Activated naive CD4-positive, alpha-beta T cell treated with anti-CD3 and anti-CD28 coated beads, Interleukin-2, amount 50 U/mL, for 24 hours (primary cell): ENCODE results near the gene USP53.
A peak's percentile ranks its signal among the peaks of the same experiment; 100 is the strongest.

Experiments
- H3K27ac Mint-ChIP-seq: one replicate; pipeline ENCODE4 v1.8.0; 2021; ENCODE audit warnings: mild to moderate bottlenecking, mixed read lengths
- H3K27me3 Mint-ChIP-seq: one replicate; pipeline ENCODE4 v1.8.0; 2021; ENCODE audit warnings: mixed read lengths
- H3K36me3 Mint-ChIP-seq: one replicate; pipeline ENCODE4 v1.8.0; 2021; ENCODE audit warnings: mixed read lengths
- H3K4me1 Mint-ChIP-seq: one replicate; pipeline ENCODE4 v1.8.0; 2021; ENCODE audit warnings: mixed read lengths
- H3K4me3 Mint-ChIP-seq: one replicate; pipeline ENCODE4 v1.8.0; 2021; ENCODE audit warnings: mild to moderate bottlenecking, mixed read lengths
- H3K9me3 Mint-ChIP-seq: one replicate; pipeline ENCODE4 v1.8.0; 2021; ENCODE audit warnings: mixed read lengths

Gene USP53

DNA sequence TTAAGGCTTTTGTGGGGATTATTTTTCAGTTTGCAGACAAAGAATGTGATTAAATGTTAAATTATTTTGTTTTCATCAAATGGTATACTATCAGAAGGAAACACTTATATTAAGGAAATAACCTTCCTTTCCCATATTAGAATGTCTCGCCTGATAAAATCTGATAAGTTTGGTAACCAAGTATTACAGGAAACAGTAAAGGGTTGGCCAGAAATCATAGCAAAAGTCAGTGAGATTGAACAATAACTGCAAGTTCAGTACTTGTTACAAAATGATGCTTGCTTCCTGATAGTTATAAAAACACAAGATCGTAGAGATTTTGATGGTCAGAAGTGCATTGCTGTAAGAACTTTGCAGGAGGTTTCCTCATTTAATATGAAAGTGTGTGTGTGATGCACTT lies 68.9 kb downstream of the USP53 start:
- H3K27ac Mint-ChIP-seq: no peak overlapping the region
- no peak overlapping the region for H3K4me3 Mint-ChIP-seq
- no peaks in the 10 kb centered on the region for H3K27me3 Mint-ChIP-seq
- peaks cover 10% of the 10 kb centered on the region for H3K36me3 Mint-ChIP-seq
- peaks cover 39% of the 10 kb centered on the region for H3K4me1 Mint-ChIP-seq
- no peaks in the 10 kb centered on the region for H3K9me3 Mint-ChIP-seq

DNA sequence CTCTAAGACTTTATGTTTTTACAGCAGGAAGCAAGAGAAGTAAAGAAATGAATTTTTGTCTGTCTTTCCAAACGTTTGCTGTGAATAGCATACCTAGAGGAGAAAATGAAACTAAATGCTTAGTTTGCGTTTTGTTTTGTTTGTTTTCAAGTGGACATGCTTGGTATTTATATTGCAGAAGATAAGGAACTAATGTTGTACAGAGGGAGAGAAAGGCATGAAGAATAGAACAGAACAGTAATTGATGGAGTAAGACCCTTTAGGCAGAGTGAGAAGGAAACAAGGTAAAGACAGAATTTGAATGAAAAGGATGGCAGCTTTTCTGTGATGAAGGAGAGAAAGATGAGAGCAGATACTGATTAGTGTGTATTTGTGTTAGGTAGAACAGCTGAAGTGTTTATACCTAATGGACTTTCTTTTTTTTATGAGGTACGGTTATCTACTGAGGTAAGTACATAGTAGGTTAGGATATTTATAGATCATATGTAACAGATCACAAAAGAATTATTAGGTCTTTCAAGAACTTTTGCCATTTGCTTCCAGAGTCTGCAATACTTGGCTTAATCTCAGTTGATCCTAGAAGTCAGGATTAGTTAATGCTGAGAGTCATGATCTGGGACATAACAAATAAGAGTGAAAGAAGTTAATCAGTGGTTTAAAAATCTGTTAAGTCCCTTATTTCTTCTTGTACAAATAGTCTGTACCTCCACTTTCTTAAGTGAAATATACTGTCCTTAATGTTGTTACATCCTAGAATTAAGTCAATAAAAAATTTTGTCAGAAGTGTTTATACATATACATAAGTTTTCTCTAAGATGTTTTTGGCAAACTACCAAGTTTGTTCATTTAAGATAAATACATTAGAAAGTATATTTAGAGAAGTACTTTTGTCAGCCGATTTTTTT lies 72.6 kb downstream of the USP53 start:
- Mint-ChIP-seq H3K4me1 (peaks cover 35% of the 10 kb centered on the region), H3K27me3 (no peaks in the 10 kb centered on the region), H3K27ac (peak overlapping the region; percentile 31), H3K4me3 (peak overlapping the region; percentile 59), H3K9me3 (no peaks in the 10 kb centered on the region), H3K36me3 (peaks cover 6% of the 10 kb centered on the region)

- no peaks in the 10 kb centered on the region for H3K9me3 Mint-ChIP-seq
- H3K36me3 Mint-ChIP-seq: no peaks in the 10 kb centered on the region
- peaks cover 22% of the 10 kb centered on the region for H3K4me1 Mint-ChIP-seq
- no peaks in the 10 kb centered on the region for H3K27me3 Mint-ChIP-seq
- no peak overlapping the region for H3K4me3 Mint-ChIP-seq
- H3K27ac Mint-ChIP-seq: no peak overlapping the region
Measured at GRCh38 chr4:119286377-119287002, 74.0 kb downstream of the USP53 start.

DNA sequence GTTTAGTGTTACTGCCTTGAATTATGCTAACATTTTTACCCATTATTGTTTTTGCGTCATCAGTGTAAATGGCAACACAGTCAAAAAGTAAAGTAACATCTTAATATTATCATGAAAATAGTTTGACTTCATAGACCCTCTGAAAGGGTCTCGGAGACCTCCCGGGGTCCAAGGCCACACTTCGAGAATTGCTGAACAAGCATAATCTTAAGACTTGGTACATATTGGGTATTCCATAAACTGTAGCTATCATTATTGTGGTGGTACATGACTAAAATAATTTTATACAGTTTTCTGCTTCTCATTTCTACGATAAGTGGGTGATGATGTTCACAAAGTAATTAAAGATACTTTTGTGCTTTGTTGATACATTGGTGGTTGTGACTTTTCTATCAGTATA lies 76.8 kb downstream of the USP53 start:
- H3K27me3 Mint-ChIP-seq: no peaks in the 10 kb centered on the region
- H3K9me3 Mint-ChIP-seq: no peaks in the 10 kb centered on the region
- peaks cover 7% of the 10 kb centered on the region for H3K4me1 Mint-ChIP-seq
- peaks cover 2% of the 10 kb centered on the region for H3K36me3 Mint-ChIP-seq
- H3K4me3 Mint-ChIP-seq: no peak overlapping the region
- H3K27ac Mint-ChIP-seq: no peak overlapping the region

DNA sequence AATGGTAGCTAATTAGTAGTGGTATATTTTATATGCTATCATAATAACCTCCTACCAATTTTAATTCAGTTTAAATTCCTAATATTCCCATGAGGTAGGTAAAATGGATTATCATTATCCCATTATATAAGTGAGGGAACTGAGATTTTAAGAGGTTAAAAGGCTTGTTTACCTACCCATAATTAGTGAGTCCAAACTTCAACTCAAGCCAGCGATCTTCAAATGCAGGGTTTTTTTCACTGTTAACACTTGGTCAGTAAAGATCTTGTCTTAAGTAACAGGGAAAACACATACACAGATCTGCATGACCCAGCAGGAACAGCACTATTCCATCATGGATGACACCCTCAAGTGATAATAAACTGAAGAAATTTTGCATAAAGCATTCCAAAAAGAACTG lies 78.1 kb downstream of the USP53 start:
- Mint-ChIP-seq H3K9me3 (no peaks in the 10 kb centered on the region), H3K36me3 (peaks cover 2% of the 10 kb centered on the region), H3K4me1 (no peaks in the 10 kb centered on the region), H3K27me3 (no peaks in the 10 kb centered on the region), H3K27ac (no peak overlapping the region), H3K4me3 (no peak overlapping the region)

DNA sequence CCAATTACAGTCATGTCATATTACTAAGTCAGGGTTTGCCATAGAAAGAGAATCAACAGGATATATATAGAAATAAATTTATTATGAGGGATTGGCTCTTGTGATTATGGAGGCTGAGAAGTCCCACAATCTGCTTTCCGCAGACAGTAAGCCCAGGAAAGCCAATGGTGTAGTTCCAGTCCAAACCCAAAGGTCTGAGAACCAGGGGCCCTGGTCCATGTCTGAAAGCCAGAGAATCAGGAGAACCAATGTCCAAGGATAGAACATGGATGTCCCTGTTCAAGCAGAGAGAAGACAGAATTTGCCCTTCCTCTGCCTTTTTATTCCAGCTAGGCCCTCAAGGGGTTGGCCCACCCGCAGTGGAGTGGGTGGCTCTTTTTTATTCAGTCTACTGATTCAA lies 83.8 kb downstream of the USP53 start:
- no peaks in the 10 kb centered on the region for H3K27me3 Mint-ChIP-seq
- peaks cover 32% of the 10 kb centered on the region for H3K4me1 Mint-ChIP-seq
- peaks cover 16% of the 10 kb centered on the region for H3K36me3 Mint-ChIP-seq
- peak overlapping the region; percentile 43 for H3K27ac Mint-ChIP-seq
- no peak overlapping the region for H3K4me3 Mint-ChIP-seq
- no peaks in the 10 kb centered on the region for H3K9me3 Mint-ChIP-seq

DNA sequence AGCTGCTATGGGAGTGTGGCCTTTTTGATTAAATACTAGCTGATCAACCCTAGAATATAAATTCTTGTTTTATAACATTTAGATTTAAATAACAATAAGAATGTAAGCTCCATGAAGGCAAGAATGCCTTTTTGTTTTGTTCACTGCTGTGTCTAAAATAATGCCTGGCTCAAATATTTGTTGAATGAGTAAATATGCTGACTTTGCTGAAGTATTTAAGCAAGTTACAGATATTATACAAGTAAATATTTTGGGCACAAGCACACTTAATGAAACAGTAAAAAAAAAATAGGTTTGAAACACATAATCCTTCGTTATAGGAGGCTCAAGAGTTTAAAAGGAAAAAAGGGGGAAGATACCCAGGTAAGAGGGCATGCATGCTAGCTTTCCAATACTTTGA lies 85.3 kb downstream of the USP53 start:
- Mint-ChIP-seq H3K27ac (peak overlapping the region; percentile 99), H3K36me3 (peaks cover 14% of the 10 kb centered on the region), H3K4me3 (peak overlapping the region; percentile 100), H3K4me1 (peaks cover 35% of the 10 kb centered on the region), H3K27me3 (no peaks in the 10 kb centered on the region), H3K9me3 (no peaks in the 10 kb centered on the region)

- Mint-ChIP-seq H3K9me3 (no peaks in the 10 kb centered on the region), H3K27ac (peak overlapping the region; percentile 99), H3K36me3 (peaks cover 14% of the 10 kb centered on the region), H3K4me3 (peak overlapping the region; percentile 100), H3K27me3 (no peaks in the 10 kb centered on the region), H3K4me1 (peaks cover 35% of the 10 kb centered on the region)
Measured at GRCh38 chr4:119299260-119299671, 86.8 kb downstream of the USP53 start.

- Mint-ChIP-seq H3K27ac (peak overlapping the region; percentile 99), H3K4me3 (peak overlapping the region; percentile 100), H3K36me3 (peaks cover 14% of the 10 kb centered on the region), H3K4me1 (peaks cover 35% of the 10 kb centered on the region), H3K27me3 (no peaks in the 10 kb centered on the region), H3K9me3 (no peaks in the 10 kb centered on the region)
Measured at GRCh38 chr4:119299741-119300100, 87.2 kb downstream of the USP53 start.

GRCh38 chr4:119300101-119300978 lies 87.8 kb downstream of the USP53 start:
- peaks cover 35% of the 10 kb centered on the region for H3K4me1 Mint-ChIP-seq
- peak overlapping the region; percentile 100 for H3K4me3 Mint-ChIP-seq
- no peaks in the 10 kb centered on the region for H3K27me3 Mint-ChIP-seq
- no peaks in the 10 kb centered on the region for H3K9me3 Mint-ChIP-seq
- H3K36me3 Mint-ChIP-seq: peaks cover 14% of the 10 kb centered on the region
- H3K27ac Mint-ChIP-seq: peak overlapping the region; percentile 99

DNA sequence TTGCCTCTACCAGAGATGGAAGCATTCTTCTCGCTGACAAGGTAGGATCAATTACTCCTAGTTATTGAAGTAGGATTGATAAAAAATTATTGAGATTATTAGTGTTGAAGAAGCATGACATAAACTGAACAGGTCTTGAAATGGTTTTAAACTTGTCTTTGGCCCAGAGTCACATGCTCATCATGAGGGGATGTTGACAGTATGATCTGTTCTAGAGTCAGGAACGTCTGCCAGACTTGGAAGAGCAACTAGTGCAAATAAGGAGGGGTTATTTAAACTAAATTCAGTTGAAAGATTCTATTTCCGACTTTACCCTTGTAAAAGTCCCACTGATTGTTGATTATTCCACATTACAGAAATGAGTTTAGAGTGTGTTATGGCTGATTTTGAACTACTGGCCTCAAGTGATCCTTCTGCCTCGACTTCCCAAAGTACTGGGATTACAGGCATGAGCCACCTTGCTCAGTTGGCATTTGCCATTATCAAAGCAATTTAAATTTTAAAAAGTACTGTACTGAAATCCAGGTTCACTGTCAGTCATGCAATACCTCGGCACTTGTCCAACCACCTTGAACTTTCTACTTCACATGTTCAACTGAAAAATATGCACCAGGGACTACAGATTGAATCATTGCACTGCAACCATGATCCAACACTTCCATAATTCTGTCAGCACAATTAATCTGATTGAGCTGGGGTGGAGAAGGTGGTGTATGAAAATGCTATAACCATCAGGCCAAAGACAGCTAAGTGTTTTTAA lies 89.7 kb downstream of the USP53 start:
- Mint-ChIP-seq H3K4me3 (no peak overlapping the region), H3K27me3 (no peaks in the 10 kb centered on the region), H3K9me3 (no peaks in the 10 kb centered on the region), H3K27ac (no peak overlapping the region), H3K36me3 (peaks cover 6% of the 10 kb centered on the region), H3K4me1 (peaks cover 26% of the 10 kb centered on the region)

DNA sequence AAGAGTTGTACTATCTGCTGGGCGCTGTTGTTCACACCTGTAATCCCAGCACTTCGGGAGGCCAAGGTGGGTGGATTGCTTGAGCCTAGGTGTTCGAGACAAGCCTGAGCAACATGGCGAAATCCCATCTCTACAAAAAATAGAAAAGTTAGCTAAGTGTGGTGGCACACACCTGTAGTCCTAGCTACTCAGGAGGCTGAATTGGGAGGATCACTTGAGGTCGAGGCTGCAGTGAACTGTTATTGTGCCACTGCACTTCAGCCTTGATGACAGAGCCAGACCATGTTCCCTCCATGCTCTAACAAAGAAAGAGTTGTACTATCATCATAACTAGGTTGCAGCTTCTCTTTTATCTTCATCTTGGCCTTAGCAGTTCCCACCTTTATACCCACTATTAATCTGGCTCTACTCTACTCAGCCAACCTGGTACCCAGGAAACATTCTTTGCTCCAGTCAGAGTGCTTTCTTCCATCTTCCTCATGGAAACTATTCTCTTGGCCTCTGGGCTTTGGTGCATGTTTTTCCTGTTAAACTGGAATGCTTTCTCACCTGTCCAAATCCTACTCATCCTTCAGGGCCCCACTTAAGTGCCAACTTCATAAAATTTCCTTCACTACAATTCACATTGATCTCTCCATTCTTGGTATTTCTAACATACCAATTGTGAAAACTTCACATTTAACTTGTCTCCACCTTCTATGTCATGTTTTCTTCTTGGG lies 91.2 kb downstream of the USP53 start:
- H3K27me3 Mint-ChIP-seq: no peaks in the 10 kb centered on the region
- peaks cover 17% of the 10 kb centered on the region for H3K4me1 Mint-ChIP-seq
- no peak overlapping the region for H3K4me3 Mint-ChIP-seq
- H3K9me3 Mint-ChIP-seq: no peaks in the 10 kb centered on the region
- no peak overlapping the region for H3K27ac Mint-ChIP-seq
- H3K36me3 Mint-ChIP-seq: peaks cover 3% of the 10 kb centered on the region

DNA sequence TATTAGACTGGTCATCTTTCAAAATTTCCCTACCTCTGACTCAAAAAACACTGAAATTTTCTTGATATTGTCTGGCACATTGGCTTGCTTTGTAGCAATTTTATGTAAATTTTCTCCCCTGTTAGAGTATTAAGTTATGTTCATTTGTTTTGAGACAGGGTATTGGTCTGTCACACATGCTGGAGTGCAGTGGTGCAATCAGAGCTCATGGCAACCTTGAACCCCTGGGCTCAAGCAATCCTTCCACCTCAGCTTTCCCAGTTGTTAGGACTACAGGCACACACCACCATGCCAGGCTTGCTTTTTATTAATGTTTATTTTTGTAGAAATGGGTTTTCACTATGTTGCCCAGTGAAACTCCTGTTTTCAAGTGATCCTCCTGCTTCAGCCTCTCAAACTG lies 91.9 kb downstream of the USP53 start:
- Mint-ChIP-seq H3K9me3 (no peaks in the 10 kb centered on the region), H3K27ac (no peak overlapping the region), H3K4me1 (peaks cover 10% of the 10 kb centered on the region), H3K4me3 (no peak overlapping the region), H3K27me3 (no peaks in the 10 kb centered on the region), H3K36me3 (no peaks in the 10 kb centered on the region)

- no peak overlapping the region for H3K27ac Mint-ChIP-seq
- H3K36me3 Mint-ChIP-seq: no peaks in the 10 kb centered on the region
- no peak overlapping the region for H3K4me3 Mint-ChIP-seq
- H3K4me1 Mint-ChIP-seq: no peaks in the 10 kb centered on the region
- no peaks in the 10 kb centered on the region for H3K9me3 Mint-ChIP-seq
- H3K27me3 Mint-ChIP-seq: no peaks in the 10 kb centered on the region
Measured at GRCh38 chr4:119307606-119308005, 95.1 kb downstream of the USP53 start.
